Anterior cingulate cortex (tissue), 58 donors: ENCODE data around the gene IVNS1ABP.
"Not testable (repeated sequence)": the region's sequence is repeated elsewhere in the genome, so short reads cannot be mapped to it uniquely, and the experiment has no call there.

Experiments used
- DNase-seq, 58 donors: peaks; one replicate each; lab custom pipeline; 2025; lab: John Stamatoyannopoulos, UW

Gene IVNS1ABP

GRCh38 chr1:185317034-185317885 is at the start of gene IVNS1ABP:
TSS of gene IVNS1ABP (minus strand) at chr1:185317243. CDS start at chr1:185309493, 7,750 bp downstream.
- DNase-seq = peak; percentile 61 to 97 (median 94)

GRCh38 chr1:185365951-185366350 is 48.9 kb upstream of the IVNS1ABP start:
- no peak for DNase-seq

DNA sequence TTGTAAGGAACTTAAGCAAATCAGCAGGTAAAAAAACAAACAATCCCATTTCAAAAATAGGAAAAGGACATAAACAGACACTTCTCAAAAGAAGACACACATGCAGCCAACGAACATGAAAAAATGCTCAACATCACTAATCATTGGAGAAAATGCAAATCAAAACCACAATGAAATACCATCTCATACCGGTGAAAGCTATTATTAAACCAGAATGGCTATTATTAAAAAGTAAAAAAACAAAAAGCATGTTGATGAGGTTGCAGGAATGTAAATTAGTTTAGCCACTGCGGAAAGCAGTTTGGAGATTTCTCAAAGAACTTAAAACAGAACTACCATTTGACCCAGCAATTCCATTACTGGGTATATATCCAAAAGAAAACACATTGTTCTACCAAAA is 47.5 kb upstream of the IVNS1ABP start:
- not testable (repeated sequence) for DNase-seq

GRCh38 chr1:185363205-185363604 is 46.2 kb upstream of the IVNS1ABP start:
- no peak for DNase-seq

DNA sequence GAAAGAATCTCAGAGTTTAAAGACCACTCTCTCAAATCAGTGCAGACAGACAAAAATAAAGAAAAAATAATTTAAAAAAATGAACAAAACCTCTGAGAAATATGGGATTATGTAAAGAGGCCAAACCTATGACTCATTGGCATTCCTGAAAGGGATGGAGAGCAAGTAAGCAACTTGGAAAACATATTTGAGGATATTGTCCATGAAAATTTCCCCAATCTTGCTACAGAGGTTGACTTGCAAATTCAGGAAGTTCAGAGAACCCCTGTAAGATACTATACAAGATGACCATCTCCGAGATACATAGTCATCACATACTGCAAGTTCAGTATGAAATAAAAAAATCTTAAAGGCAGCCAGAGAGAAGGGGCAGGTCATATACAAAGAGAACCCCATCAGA is 43.7 kb upstream of the IVNS1ABP start:
- DNase-seq = no peak

- DNase-seq = no peak
Measured at GRCh38 chr1:185358957-185359356, 41.9 kb upstream of the IVNS1ABP start.

DNA sequence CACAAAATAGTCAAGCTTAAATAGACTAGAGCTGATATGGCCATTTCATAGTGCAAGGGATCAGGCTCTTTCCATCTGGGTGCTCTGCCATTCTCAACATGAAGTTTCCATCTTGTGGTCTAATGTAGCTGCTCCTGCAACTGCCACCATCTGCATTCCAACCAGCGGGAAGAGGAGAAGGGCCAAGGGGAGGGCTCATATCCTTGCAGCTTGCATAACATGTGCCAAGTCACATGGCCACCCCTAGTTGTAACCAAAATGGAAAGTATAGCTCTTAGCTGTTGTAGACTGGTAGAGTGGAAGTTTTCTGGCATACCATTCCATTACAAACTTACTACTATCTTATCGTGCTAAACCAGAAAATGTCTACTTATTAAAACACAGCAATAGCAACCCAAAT is 38.9 kb upstream of the IVNS1ABP start:
- no peak for DNase-seq

DNA sequence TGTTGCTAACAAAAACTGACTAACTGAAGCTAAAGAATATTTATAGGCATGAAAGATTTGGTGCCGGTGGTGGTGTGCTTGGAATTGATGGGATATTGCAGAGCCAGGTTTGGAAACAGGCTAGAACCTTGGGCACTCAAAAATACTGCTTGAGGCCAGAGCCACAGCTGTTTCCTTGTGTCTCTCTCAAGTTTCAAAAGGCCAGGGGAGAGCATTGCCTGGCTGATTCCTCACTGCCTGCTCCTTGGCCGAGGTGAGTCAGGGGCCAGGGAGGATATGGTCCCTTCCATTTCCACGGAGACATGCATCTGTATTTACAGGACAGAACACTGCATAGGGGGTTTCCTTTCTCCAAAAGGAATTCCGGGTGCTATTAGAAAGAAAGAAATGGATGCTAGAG is 36.1 kb upstream of the IVNS1ABP start:
- no peak for DNase-seq

DNA sequence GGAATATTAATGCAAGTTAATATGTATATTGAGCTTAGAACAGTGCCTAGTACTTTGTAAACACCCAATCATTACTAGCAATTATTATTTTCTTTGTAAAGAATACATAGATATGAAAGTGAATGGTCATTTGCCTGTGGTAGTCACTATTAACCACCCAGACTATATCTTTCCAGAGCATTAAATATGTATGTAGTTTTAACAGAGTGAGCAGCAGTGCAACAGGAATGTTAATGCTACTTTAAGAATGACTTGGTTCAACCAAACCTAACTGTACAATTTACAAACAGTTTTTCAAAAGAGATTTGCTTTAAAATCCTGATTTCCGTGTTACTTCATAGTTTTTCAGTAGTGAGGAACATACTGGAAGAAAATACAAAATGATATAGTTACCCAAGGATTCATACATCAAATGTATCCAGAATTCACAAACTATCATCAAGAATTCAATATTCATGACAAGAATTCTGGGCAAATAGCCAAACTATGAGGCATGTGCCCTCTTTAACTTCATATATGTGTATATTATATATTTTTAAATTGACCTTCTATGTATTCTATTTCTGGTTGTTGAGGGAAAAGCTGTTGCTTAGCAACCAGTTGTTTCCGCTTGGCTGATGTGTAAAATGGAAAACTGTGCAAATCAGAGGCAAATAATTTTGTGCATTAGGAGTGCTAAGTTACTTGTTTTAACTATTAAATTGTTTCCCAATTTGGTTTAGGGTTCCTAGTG is 34.9 kb upstream of the IVNS1ABP start:
- no peak for DNase-seq

DNA sequence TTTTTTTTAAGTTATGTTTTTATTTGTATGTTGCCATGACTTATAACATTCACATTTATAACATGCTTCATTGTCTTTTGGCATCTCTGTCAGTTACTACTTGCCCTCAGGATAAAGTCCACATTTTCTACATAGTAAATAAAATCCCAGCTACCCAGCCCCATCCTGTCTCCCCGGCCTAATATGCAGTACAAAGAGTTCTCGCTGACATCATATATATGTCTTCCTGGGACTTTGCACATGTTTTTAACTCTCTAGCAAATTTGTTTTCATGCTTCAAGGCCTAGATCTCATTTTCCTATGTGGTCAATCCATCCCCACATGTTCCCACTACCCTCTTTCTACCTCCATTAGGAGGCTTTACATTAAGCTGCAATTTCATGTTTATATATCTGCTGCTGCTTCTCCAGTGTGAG is 33.0 kb upstream of the IVNS1ABP start:
- DNase-seq = no peak

GRCh38 chr1:185349556-185349955 is 32.5 kb upstream of the IVNS1ABP start:
- DNase-seq = no peak

DNA sequence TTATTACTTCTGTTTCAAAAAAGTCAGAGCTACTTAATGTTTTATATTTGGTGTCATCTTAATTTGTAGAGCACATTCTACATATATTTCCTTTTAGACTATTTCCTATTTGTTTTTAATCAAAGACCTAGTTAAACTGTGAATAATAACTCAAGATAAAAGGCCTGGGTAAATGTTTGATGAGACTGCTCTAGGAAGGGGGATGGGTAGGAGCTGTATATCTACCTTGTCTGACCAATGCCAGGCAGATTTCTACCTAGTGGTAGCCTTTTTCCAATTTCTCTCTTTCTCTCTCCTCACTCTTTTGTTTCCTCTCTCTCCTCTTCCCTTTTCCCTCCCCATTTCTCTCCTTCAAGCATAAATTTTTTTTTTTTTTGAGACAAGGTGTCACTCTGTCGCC is 31.9 kb upstream of the IVNS1ABP start:
- no peak for DNase-seq

- no peak for DNase-seq
Measured at GRCh38 chr1:185348296-185348695, 31.3 kb upstream of the IVNS1ABP start.

GRCh38 chr1:185345913-185346720 is 29.1 kb upstream of the IVNS1ABP start:
- DNase-seq = peak in 1 of 58 donors; percentile 4

DNA sequence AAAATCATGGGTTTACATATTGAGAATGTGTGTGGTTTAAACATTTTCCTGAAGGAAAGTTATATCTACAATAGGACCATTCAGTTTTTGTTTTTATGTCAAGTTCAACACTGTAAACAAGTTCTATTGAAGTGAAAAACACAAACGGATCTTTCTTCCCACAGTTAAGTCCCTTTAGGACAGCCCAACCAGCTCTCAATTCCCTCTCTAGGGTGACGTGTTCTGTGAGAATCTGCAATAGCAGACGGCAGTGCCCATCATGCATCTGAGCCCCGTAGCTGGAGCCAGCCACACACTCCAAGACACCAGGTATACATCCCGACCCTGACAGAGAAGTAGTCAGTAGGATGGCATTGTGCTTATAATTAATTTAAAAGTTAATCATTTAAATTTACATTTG is 26.3 kb upstream of the IVNS1ABP start:
- DNase-seq = peak in 11 of 58 donors; percentile 6 to 49 (median 21)

GRCh38 chr1:185342672-185343259 is 25.7 kb upstream of the IVNS1ABP start:
- no peak for DNase-seq

DNA sequence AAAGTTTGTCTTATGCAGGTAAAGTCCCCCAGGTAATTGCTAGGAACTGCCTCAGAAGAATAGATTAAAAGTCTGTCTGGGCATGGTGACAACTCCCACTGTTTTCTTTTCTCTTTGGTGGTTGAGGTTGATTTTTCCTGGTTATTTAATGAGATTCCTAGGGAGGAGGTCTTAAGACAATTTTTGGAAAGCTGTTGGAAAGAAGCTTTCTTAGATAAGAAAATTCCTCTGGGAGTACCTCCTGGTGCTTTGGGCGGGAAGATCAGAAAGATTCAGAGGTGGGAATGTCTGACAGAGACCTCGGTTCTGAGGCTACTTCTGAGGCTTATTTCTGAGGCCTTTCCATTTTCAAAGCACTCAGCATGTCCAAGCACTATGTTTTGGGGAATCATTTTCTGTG is 25.0 kb upstream of the IVNS1ABP start:
- DNase-seq = no peak

GRCh38 chr1:185341196-185341781 is 24.2 kb upstream of the IVNS1ABP start:
- no peak for DNase-seq

DNA sequence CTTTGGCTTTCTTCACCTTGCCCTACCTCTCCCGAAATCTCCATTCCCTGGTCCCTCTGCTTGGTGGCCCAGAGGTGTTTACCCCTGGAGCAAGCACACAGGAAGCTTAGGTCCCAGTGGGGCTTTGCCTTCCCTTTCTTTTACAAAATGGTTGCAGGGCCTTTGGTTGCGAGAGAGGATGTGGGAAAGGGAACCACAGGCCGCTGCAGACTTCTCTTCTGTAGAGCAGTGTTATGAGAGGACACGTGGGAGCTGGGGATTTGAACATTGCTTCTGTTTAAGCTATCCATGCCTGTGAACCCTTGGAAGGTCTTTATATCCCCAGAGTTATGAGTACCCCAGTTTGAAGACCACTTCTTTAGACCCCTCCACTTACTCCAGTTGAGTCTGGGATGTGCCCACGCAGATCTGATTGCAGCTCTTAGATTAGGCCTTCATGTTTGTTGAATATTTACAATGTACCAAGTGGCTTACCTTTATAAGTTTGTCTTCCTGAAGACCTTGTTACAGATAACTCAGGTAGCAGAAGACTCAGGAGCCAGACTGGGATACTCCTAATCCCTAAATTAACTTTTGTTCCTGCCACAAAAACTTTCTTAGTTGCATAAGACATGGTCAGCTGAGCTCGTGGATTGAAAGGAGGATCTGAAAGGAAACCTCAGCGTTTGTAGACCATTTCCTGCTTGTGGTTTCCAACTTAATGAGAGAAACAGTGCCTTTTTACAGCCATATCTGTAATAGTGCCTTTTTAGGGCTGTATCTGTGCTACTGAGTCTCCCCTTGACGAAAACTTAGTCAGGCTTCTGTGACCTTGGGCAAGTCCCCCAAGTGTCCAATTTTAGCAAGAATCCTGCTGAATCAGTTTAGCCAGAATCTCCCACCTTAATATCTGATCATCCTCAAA is 21.9 kb upstream of the IVNS1ABP start:
- DNase-seq = peak in 12 of 58 donors; percentile 3 to 31 (median 14)
